ENCODE measurements around the gene PGM3.

PGM3 gene

GRCh38 chr6:83127258-83127657 lies 65.8 kb downstream of the PGM3 start:
- TF ChIP-seq POLR2AphosphoS5 (IDR thresholded peaks at IDR 0.05; ENCODE audit: low read depth) (no peak), GABPA (IDR thresholded peaks at IDR 0.05; ENCODE audit: low read depth) (no peak)
- Histone ChIP-seq H3K27ac (replicated peaks) (no peak overlapping the region), H3K27me3 (ENCODE audit: insufficient read depth, poor library complexity, severe bottlenecking) (no peaks in the 10 kb centered on the region), H3K4me3 (replicated peaks; ENCODE audit: insufficient read depth, low read length) (no peak overlapping the region)
- no peak for DNase-seq (ENCODE audit: low read depth in 1 of 2, low spot score in 1 of 2)

- H3K27ac ChIP-seq (replicated peaks): no peak overlapping the region
- DNase-seq (ENCODE audit: low read depth in 1 of 2, low spot score in 1 of 2): no peak
- H3K4me3 ChIP-seq (replicated peaks; ENCODE audit: insufficient read depth, low read length): no peak overlapping the region
- no peaks in the 10 kb centered on the region for H3K27me3 ChIP-seq (ENCODE audit: insufficient read depth, poor library complexity, severe bottlenecking)
- TF ChIP-seq POLR2AphosphoS5 (IDR thresholded peaks at IDR 0.05; ENCODE audit: low read depth): no peak
- no peak for TF ChIP-seq SPI1 (IDR thresholded peaks at IDR 0.05; ENCODE audit: borderline replicate concordance, low read depth)
These were observed 66.3 kb downstream of the PGM3 start for GRCh38 chr6:83126807-83127206.

DNA sequence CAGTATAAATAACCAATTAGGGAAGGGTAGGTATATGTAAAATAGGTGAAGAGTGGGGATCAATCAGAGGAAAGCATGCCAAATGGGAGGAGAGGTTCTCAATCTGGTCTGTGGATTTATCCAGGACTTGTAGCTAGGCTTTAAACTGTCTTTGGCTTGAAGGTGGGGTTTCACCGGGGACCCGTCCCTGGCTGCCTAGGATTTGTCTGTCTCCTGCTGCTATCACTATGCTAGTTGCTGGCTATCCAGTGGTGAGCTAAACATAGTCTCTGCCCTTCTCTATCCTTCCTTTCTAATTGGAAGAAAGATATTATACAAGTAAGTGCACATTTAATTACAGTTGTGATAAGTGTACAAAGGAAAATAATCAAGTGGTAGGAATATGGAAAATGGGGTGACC lies 66.8 kb downstream of the PGM3 start:
- no peak for DNase-seq (ENCODE audit: low read depth in 1 of 2, low spot score in 1 of 2)
- H3K27ac ChIP-seq (replicated peaks): no peak overlapping the region
- no peak for TF ChIP-seq CTCF (IDR thresholded peaks at IDR 0.05; ENCODE audit: insufficient read depth, low read length)
- TF ChIP-seq, protein P1, sequence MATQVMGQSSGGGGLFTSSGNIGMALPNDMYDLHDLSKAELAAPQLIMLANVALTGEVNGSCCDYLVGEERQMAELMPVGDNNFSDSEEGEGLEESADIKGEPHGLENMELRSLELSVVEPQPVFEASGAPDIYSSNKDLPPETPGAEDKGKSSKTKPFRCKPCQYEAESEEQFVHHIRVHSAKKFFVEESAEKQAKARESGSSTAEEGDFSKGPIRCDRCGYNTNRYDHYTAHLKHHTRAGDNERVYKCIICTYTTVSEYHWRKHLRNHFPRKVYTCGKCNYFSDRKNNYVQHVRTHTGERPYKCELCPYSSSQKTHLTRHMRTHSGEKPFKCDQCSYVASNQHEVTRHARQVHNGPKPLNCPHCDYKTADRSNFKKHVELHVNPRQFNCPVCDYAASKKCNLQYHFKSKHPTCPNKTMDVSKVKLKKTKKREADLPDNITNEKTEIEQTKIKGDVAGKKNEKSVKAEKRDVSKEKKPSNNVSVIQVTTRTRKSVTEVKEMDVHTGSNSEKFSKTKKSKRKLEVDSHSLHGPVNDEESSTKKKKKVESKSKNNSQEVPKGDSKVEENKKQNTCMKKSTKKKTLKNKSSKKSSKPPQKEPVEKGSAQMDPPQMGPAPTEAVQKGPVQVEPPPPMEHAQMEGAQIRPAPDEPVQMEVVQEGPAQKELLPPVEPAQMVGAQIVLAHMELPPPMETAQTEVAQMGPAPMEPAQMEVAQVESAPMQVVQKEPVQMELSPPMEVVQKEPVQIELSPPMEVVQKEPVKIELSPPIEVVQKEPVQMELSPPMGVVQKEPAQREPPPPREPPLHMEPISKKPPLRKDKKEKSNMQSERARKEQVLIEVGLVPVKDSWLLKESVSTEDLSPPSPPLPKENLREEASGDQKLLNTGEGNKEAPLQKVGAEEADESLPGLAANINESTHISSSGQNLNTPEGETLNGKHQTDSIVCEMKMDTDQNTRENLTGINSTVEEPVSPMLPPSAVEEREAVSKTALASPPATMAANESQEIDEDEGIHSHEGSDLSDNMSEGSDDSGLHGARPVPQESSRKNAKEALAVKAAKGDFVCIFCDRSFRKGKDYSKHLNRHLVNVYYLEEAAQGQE (IDR thresholded peaks at IDR 0.05; ENCODE audit: insufficient replicate concordance, low read depth): no peak
- no peak for TF ChIP-seq POLR2AphosphoS5 (IDR thresholded peaks at IDR 0.05; ENCODE audit: low read depth)
- TF ChIP-seq GABPA (IDR thresholded peaks at IDR 0.05; ENCODE audit: low read depth): no peak
- no peak for TF ChIP-seq SPI1 (IDR thresholded peaks at IDR 0.05; ENCODE audit: borderline replicate concordance, low read depth)

GRCh38 chr6:83125425-83125824 lies 67.6 kb downstream of the PGM3 start:
- DNase-seq (ENCODE audit: low read depth in 1 of 2, low spot score in 1 of 2): no peak
- H3K27me3 ChIP-seq (ENCODE audit: insufficient read depth, poor library complexity, severe bottlenecking): no peaks in the 10 kb centered on the region
- no peak overlapping the region for H3K4me3 ChIP-seq (replicated peaks; ENCODE audit: insufficient read depth, low read length)
- TF ChIP-seq GABPA (IDR thresholded peaks at IDR 0.05; ENCODE audit: low read depth) (no peak), POLR2AphosphoS5 (IDR thresholded peaks at IDR 0.05; ENCODE audit: low read depth) (no peak), CTCF (IDR thresholded peaks at IDR 0.05; ENCODE audit: insufficient read depth, low read length) (no peak), SPI1 (IDR thresholded peaks at IDR 0.05; ENCODE audit: borderline replicate concordance, low read depth) (no peak)
- TF ChIP-seq, protein P1 (IDR thresholded peaks at IDR 0.05; ENCODE audit: insufficient replicate concordance, low read depth): no peak
- H3K27ac ChIP-seq (replicated peaks): no peak overlapping the region

More for the DNA sequence above, 66.8 kb downstream of the PGM3 start:
- Histone ChIP-seq H3K27me3 (ENCODE audit: insufficient read depth, poor library complexity, severe bottlenecking) (no peaks in the 10 kb centered on the region), H3K4me3 (replicated peaks; ENCODE audit: insufficient read depth, low read length) (no peak overlapping the region)

DNA sequence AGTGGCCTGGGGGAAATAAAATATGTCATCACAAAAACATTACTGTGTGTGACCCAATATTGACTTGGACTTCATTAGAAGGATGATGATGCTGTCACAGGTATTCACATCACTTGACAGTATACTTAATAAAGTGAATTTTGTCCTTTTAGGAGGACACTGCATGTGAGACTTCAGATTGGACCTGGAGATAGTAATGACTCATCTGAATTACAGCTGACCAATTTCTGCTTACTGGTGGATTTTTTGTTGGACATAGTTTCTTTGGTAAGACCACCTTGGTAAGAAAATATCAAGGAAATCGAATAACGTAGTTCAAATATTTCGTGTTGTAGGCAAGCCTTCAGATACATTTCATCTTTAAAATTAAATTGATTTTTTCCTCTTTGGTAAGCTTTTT lies 68.5 kb downstream of the PGM3 start:
- DNase-seq (ENCODE audit: low read depth in 1 of 2, low spot score in 1 of 2): no peak
- TF ChIP-seq GABPA (IDR thresholded peaks at IDR 0.05; ENCODE audit: low read depth) (no peak), SPI1 (IDR thresholded peaks at IDR 0.05; ENCODE audit: borderline replicate concordance, low read depth) (no peak)
- Histone ChIP-seq H3K27me3 (ENCODE audit: insufficient read depth, poor library complexity, severe bottlenecking) (no peaks in the 10 kb centered on the region), H3K4me3 (replicated peaks; ENCODE audit: insufficient read depth, low read length) (no peak overlapping the region), H3K27ac (replicated peaks) (no peak overlapping the region)

Data from HL-60 (cell line).